NCI-H2029 (cell line): ENCODE measurements around the gene GDF15.
"Not testable (repeated sequence)": the region's sequence is repeated elsewhere in the genome, so short reads cannot be mapped to it uniquely, and the experiment has no call there.

Experiments used
- DNase-seq: peaks from one replicate; lab custom pipeline; 2025; lab: John Stamatoyannopoulos, UW

GDF15 gene, protein sequence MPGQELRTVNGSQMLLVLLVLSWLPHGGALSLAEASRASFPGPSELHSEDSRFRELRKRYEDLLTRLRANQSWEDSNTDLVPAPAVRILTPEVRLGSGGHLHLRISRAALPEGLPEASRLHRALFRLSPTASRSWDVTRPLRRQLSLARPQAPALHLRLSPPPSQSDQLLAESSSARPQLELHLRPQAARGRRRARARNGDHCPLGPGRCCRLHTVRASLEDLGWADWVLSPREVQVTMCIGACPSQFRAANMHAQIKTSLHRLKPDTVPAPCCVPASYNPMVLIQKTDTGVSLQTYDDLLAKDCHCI

DNA sequence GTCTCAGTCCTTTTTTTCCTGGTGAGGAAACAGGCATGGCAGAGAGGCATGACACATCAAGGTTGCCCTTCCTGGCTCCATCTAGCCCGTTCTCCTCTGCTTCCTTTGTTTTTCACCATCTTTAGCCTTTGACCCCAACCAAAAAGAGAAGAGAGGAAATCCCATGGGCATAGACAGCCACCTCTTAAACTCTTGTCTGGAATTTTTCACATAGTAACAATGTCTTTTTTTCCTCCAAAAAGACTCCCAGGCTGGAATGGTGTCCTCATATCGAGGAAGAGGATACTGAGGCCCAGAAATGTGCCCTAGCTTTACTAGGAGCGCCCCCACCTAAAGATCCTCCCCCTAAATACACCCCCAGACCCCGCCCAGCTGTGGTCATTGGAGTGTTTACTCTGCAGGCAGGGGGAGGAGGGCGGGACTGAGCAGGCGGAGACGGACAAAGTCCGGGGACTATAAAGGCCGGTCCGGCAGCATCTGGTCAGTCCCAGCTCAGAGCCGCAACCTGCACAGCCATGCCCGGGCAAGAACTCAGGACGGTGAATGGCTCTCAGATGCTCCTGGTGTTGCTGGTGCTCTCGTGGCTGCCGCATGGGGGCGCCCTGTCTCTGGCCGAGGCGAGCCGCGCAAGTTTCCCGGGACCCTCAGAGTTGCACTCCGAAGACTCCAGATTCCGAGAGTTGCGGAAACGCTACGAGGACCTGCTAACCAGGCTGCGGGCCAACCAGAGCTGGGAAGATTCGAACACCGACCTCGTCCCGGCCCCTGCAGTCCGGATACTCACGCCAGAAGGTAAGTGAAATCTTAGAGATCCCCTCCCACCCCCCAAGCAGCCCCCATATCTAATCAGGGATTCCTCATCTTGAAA lies at the start of gene GDF15:
Gene GDF15, plus strand, starts transcription at position 484 of the 868 bp plus-strand sequence. Its CDS starts 32 bp downstream, at position 516.
- no peak for DNase-seq

DNA sequence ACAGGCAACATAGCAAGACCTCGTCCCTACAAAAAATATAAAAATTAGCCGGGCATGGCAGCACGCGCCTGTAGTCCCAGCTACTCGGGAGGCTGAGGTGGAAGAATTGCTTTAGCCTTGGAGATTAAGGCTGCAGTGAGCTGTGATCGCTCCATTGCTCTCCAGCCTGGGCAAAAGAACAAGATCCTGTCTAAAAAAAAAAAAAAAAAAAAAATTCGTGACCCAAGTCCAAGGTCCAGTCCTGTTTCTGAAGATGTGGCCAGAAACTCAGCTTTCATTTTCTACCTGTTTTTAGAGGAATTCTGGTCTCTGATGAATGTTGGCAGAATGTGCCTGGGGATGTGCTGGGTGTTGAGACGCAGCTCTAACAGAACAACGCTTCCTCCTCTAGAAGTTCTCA lies 47.4 kb upstream of the GDF15 start:
- no peak for DNase-seq

DNA sequence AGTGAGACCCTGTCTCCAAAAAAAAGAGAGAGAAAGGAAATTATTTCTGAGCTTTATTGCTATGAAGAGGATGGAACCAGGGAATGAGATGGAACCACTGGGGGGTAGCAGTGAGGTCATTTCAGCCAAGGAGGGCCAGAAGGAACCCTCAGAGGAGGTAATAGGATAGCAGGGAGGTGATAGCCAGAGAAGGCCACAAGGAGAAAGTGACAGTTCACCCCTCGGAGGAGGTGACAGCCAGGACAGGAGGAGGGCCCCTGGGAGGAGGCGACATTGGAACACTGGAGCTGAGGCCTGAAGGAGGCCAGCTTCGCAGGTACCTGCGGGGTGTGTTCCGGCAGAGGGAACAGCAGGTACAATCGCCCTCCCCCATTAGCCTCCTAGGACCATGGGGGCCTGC lies 46.2 kb upstream of the GDF15 start:
- DNase-seq = no peak

DNA sequence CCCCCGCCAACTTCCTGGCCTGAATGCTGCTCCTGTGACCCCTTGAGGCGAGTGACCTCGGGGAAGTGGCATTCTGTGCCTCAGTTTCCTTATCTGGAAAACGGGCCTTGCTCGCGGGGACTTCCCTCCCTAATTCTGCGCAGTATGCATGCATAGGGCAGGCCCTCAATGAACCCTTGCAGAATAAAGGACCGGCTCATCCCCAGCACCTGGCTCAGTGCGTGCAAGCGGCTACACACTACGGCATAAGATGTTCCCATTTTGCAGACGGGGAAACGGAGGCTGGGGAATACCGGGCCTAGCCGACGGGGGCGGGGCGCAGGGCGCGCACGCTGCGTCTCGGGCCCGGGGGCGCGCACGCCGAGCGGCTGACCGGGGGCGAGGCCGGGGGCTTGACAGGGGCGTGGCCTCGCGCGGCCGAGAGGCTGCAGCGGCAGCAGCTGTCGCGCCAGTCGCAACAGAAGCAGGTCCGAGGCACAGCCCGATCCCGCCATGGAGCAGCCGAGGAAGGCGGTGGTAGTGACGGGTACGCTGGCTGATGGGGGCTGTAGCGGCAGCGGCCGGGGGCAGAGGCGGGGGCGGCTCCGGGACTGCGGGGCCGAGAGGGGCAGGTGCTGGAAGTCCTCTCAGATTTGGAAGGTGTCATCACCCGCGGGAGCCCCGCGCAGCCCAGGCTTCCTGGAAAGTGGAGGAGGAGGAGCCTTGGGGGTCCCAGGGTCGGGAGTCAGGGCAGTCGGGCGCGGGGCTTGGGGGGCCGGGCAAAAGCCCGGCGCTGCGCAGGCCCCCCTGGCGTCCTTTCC lies 45.6 kb upstream of the GDF15 start, which contains the start of gene PGPEP1:
Gene PGPEP1, plus strand, starts transcription at position 409 of the 800 bp plus-strand sequence. Its CDS starts 84 bp downstream, at position 493.
- peak; percentile 37 for DNase-seq

DNA sequence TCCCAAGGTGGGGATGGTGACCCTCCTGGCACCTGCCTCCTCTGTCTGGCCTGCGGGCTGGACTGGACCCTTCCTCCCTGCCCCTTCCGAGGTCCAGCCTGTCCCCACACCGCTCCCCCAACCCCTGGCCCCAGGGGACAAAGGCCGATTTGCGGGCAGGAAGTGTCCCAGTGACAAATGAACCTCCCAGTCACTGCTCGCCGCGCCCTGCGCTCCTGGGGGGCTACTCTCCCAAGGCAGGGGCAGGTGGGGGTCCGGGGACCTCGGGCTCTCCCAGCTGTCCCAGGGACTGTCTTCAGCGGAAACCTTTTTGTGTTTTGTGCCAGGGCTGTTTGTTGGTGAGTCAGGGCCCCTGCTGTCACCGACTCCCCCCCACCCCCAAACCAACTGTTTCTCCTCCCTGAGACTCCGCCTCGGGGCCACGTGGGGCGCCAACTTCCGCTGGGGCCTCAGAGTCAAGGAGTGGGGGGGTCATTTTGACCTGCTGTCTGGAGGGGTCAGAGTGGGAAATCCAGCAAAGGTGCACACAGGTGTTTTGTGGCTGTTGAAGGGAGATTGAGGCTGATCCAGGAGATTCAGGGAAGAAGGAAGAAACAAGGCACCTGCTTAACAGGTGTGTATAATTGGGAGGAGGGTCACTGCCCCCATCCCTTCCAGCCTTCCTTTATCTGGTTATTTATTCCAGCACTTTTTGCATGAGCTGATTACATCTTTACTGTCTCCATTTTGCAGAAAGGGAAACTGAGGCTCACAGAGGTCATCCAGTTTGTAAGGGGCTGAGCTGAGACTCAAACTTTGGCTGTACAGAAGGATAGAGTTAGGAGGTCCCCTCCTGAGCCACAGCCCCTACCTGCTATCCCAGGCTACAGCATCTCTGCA lies 44.7 kb upstream of the GDF15 start:
- no peak for DNase-seq

DNA sequence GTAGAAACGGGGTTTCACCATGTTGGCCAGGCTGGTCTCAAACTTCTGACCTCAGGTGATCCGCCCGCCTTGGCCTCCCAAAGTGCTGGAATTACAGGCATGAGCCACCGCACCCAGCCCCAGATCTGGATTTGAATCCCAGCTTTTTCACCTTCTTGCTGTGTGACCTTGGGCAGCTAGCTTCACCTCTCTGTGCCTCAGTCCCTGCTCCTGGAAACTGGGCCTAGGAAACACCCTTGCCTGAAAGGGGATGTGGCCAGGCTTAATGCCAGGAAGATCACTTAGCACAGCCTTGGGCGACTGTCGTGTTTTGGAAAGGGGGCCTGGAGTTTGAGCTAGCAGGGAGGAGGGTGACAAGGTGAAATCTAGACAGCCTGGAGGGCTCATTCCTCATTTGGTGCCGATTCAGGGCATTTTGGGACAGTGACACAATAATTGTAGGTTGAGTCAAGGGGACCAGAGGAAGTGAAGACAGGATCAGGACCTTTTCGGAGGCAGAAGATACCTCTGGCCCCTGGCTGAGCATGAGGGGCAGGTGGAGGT lies 43.8 kb upstream of the GDF15 start:
- no peak for DNase-seq

DNA sequence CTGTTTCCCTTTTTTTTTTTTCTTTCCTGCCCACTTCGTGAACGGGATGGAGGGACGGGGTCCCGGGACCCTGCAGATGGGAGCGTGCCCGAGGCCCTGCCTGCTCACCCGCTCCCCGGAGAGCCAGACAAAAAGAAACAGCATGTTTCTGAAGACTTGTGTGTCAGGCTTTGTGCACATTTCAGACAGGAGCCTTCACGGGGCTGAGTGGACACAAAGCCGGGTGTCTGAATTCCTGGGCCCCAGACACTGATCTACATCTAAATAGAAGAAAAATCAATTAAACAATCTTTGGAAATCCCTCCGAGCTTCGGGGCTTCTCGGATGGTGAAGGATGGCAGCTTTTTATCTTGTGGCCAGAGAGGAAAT lies 41.4 kb upstream of the GDF15 start:
- DNase-seq = no peak

DNA sequence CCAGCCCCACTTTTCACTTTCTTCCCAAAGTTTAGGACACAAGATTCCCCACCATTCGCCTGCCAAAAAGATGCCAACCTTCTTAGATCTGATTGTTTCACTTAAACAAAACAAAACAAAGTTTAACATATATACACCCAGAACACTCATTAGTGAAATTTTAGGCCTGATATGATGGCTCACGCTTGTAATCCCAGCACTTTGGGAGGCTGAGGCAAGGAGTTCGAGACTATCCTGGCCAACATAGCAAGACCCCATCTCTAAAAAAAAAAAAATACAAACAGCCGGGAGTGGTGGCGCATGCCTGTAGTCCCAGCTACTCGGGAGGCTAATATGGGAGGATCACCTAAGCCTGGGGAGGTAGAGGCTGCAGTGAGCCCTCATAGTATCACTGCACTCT lies 40.7 kb upstream of the GDF15 start:
- no peak for DNase-seq

DNA sequence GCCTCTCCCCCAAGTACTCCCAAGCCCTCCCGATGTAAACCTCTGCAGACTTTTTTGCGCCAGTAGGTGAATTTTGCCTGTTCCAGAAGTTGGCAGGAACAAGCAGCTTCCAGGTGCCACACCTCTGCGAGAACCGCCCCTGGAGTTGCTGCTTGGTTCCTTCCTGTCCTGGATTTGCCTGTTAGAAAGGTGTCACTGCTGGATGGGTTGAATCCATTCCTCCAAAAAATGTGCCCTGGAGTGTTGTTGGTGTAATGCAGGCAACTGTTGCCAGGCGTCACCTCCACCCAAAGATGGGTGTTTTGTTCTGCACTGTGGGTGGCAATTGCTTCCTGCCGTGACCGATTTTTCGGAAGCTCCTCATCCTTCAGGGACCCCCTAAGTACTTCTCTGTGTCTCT lies 39.9 kb upstream of the GDF15 start:
- no peak for DNase-seq

DNA sequence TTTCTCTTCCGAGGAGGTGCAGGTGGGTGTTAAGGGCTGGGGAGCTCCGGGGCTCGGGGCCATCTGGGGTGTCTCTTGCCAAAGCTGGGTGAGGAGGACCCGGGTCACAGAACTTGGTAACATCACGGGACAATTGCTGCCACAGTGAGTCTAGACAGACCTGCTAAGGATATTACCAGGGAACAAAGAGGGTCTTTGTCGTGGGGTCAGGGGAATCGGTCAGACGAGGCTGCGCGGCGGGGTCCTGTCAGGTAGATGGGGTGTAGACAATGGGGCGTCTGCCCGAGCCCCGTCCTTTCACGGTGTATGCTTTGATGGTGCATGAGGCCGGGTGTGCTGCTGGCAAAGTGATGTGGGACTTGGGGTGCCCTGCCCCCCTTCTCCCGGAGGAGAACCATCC lies 37.8 kb upstream of the GDF15 start:
- DNase-seq = no peak

DNA sequence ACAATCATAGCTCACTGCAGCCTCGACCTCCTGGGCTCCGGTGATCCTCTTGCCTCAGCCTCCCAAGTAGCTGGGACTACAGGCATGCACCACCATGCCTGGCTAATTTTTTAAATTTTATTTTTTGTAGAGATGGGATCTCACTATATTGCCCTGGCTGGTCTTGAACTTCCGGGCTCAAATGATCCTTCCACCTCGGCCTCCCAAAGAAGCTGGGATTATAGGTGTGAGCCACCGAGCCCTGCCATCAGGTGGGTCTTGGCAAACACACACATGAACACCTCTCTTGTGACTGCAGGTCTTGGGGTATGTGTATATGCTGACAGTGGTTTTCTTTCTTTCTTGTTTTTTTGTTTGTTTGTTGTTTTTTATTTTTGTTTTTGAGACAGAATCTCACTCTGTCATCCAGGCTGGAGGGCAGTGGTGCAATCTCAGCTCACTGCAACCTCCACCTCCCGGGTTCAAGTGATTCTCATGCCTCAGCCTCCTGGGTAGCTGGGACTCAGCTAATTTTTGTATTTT lies 37.1 kb upstream of the GDF15 start:
- DNase-seq = not testable (repeated sequence)

DNA sequence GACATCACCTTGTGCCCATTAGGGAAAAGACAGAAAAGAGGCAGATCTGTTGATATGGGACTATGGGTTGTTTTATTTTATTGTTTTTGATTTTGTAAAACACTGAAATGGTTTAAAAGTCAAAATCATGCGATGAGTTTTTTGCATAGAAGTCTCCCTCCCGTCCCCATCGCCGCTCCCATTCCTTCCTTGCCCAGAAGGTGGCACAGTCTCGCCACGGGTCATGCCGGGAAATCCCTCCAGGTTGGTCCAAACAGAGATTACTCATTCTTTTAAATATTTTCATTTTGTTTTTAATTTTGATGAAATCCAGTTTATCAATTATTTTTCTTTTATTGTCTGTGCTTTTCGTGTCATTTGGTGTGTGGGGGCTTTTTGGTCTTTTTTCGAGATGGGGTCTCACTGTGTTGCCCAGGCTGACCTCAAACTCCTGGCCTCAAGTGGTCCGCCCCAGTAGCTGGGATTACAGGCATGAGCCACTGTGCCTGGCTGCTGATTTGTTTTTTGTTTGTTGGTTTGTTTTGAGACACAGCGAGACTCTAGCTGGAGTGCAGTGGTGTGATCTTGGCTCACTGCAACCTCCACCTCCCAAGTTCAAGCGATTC lies 36.3 kb upstream of the GDF15 start:
- DNase-seq = no peak

DNA sequence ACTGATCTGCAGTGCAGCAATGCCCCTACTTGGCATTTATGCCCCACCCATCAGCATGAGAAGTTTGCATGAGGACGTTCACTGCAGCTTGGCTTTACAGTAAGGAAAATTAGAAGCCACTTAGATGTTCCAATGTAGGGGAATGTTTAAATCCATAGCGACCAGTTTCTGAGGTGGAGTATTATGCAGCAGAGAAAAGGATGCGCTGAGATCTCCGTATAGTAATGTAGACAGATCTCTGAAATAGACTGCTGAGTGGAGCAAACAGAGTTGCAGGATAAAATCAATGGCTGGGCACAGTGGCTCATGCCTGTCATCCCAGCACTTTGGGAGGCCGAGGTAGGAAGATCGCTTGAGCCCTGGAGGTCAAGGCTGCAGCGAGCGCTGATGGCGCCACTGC lies 35.5 kb upstream of the GDF15 start:
- no peak for DNase-seq

DNA sequence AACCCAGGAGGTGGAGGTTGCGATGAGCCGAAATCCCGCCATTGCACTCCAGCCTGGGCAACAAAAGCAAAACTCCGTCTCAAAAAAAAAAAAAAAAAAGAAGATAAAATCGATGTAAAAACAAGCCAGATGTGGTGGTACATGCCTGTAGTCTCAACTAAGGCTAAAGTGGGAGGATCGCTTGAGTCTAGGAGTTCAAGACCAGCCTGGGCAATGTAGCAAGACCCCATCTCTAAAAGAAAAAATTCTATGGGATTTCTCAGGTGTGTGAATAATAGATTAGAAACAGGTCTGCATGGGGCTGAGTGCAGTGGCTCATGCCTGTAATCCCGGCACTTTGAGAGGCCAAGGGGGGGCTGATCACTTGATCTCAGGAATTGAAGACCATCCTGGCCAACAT lies 34.4 kb upstream of the GDF15 start:
- no peak for DNase-seq

DNA sequence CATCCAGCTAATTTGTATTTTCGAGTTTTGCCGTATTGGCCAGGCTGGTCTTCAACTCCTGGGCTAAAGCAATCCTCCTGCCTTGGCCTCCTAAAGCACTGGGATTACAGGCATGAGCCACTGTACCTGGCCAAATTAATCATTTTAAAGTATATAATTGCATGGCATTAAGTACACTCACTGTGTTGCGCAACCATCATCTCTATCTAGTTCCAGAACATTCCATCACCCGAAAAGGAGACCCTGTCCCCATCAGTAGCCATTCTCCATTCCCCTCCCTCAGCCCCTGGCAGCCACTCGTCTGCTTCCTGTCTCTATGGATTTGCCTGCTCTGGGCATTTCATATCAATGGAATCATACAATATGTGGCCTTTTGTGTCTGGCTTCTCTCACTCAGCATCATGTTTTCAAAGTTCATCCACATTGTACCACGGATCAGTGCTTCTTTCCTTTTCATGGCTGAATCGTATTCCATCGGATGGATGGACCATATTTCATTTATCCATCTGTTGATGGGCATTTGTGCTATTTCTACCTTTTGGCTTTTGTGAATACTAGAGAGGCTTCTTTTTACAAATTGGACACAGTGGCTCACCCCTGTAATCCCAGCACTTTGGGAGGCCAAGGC lies 32.5 kb upstream of the GDF15 start:
- DNase-seq = no peak

DNA sequence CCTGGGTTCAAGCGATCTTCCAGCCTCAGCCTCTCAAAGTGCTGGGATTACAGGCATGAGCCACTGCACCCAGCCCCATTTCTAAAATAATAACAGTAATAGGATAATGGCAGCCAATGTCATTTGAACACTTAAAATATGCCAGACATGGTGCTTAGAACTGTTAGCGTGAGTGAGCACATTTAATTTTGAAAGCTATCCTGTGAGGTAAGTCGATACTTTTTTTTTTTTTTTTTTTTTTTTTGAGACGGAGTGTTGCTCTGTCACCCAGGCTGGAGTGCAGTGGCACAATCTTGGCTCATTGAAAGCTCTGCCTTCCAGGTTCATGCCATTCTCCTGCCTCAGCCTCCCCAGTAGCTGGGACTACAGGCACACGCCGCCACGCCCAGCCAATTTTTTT lies 31.2 kb upstream of the GDF15 start:
- DNase-seq = not testable (repeated sequence)

DNA sequence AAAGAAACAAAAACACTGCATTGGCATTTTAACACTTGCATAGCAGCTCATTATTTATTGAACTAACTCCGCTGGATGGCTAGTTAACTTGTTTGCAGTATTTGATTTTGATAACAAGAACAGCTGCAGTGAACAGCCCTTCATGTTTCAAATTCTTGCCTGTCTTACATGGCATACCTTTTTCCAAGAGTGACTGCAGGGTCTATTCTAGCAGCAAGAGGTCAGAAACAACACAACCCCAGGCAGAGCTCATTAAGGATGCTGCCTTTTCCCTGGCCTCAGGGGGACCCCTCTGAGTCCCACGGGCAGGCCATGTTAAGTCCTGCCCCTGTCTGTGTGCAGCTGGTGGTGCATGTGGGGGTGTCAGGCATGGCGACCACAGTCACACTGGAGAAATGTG lies 28.9 kb upstream of the GDF15 start:
- no peak for DNase-seq

DNA sequence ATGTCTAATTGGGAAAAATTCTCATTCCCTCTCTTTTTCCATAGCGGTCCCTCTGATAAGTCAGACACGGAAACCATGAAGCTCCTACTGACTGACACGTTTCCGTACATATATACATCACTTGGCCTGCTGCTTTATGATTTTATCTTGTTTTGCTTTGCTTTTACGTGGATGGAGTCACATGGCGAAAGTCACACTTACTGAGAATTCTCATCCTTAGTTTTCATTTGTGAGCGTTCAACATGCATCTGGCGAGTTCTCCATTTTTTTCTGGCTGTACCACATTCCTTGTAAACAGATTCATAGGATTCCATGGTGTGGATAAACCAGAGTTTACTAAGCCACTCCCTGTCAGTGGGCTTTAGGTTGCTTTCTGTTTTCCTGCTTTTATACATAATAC lies 24.3 kb upstream of the GDF15 start:
- DNase-seq = no peak

DNA sequence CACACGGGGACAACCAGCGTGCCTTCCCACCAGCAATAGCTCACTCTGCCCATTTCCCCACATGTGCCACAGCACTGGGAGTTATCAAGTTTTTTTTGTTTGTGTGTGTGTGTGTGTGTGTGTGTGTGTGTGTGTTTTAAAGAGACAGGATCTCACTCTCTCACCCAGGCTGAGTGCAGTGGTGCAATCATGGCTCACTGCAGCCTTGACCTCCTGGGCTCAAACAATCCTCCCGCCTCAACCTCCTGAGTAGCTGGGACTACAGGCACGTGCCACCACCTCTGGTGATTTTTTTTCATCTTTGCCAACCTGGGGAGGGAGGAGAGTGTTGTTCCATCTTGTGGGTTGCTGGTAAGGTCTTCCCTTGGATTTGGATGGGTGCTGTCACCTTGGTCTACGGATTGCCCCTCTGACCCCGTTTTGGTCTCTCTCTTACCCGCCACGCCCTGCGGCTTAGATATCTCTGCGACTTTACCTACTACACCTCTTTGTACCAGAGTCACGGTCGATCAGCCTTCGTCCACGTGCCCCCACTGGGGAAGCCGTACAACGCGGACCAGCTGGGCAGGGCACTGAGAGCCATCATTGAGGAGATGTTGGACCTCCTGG lies 22.9 kb upstream of the GDF15 start:
- no peak for DNase-seq

DNA sequence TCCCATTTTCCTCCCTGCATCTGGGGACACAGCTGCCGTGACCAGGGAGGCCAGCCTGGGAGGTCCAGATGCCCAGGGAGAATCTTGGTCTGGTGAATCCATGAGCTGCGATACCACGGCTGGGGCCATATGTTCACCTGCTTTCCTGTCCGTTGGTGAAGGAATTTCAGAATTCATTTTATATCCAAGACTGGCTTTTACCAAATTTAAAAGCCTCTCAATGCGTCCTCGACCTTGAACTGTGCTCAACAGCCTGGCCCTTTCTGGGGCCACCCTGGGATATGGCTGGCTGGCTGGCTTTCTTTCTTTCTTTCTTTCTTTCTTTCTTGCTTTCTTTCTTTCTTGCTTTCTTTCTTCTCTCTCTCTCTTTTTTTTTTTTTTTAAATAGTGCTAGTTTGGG lies 22.2 kb upstream of the GDF15 start:
- DNase-seq = no peak
